HG03064 (cell line): ENCODE data around the gene SNX1.
"Not testable (repeated sequence)": the region's sequence is repeated elsewhere in the genome, so short reads cannot be mapped to it uniquely, and the experiment has no call there.

ENCODE experiments used
- ATAC-seq: cut with Tn5 transposase; IDR thresholded peaks from one replicate; pipeline ENCODE4 v1.9.1; 2021; ENCODE audit warnings: low read depth; ENCODE audit not compliant: unreplicated experiment

Gene SNX1

GRCh38 chr15:64095795-64096667 lies at the start of gene SNX1:
Gene SNX1 (plus strand): TSS chr15:64095982. CDS start chr15:64096014, 32 bp downstream.
- ATAC-seq = peak; percentile 34

DNA sequence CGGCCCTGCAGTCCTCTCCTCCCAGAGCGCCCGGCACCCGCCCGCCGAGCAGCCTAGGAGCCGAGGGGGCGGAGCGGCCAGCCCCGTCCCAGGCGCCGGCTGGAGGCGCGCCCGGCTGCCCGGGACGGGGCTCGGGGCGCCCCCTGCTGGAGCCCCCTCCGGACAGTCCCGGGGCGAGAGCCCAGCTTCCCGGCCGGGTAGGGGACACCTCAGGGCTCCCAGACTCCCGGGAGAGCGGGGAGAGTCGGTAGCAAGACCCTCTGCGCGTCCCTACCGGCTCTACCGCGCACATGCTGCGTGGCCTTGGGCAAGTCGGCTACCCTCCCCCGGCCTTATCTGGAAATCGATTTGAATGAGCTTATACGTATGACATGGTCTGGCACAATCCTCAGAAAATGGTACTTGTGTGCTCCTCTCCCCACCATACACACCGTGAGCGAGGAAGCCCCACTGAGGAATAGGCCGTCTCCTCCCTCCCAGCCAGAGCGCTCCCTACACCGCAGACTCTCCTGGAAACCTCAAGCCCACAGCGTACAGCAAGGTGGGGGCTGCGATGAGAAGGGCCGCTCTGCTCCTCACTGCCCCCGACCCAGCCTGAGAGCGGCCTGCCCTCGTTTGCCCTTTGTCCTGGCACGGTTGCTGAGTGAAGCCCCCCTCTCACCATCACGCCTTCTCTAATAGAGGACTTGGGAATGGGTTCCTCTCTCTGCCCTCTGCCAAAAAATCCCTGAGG lies 49.2 kb upstream of the SNX1 start, which contains the start of gene DAPK2:
TSS of gene DAPK2 (minus strand) at position 65 of the 733 bp plus-strand sequence. CDS start 6,224 bp downstream, outside the sequence.
- ATAC-seq = no peak

- no peak for ATAC-seq
Measured at GRCh38 chr15:64048781-64049460, 46.9 kb upstream of the SNX1 start.

GRCh38 chr15:64050281-64051092 lies 45.3 kb upstream of the SNX1 start:
- ATAC-seq = no peak

DNA sequence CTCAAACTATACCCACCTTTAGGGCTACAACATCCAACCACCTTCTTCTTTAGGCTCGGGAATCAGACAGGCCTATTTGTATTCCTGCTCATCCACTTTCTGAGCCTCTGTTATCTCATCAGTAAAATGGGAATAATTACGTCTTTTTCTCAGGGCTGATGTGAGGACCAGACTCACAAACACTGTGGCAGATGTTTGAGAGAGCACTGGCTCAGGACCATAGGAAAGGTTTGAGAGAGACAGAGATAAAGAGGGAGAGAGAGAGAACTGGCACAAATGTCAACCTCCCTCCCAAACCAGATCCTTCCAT lies 44.7 kb upstream of the SNX1 start:
- no peak for ATAC-seq

GRCh38 chr15:64051407-64052259 lies 44.1 kb upstream of the SNX1 start:
- no peak for ATAC-seq

GRCh38 chr15:64052925-64053491 lies 42.8 kb upstream of the SNX1 start:
- no peak for ATAC-seq

DNA sequence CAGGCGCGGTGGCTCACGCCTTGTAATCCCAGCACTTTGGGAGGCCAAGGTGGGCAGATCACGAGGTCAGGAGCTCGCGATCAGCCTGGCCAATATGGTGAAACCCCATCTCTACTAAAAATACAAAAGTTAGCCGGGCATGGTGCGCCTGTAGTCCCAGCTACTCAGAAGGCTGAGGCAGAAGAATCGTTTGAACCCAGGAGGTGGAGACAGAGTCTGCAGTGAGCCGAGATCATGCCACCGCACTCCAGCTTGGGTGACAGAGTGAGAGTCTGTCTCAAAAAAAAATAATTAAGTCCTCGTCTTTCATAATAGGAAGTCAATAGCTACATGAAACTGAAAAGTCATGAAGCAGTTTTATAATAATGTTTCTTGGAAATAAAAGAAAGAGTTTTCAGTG lies 42.1 kb upstream of the SNX1 start:
- not testable (repeated sequence) for ATAC-seq

- ATAC-seq = no peak
Measured at GRCh38 chr15:64058279-64058678, 37.5 kb upstream of the SNX1 start.

- not testable (repeated sequence) for ATAC-seq
Measured at GRCh38 chr15:64059104-64059503, 36.7 kb upstream of the SNX1 start.

GRCh38 chr15:64060716-64061115 lies 35.1 kb upstream of the SNX1 start:
- no peak for ATAC-seq

- ATAC-seq = no peak
Measured at GRCh38 chr15:64066451-64066850, 29.3 kb upstream of the SNX1 start.

GRCh38 chr15:64067564-64068030 lies 28.2 kb upstream of the SNX1 start:
- no peak for ATAC-seq

- no peak for ATAC-seq
Measured at GRCh38 chr15:64068133-64068532, 27.6 kb upstream of the SNX1 start.

- no peak for ATAC-seq
Measured at GRCh38 chr15:64070106-64070505, 25.7 kb upstream of the SNX1 start.

- no peak for ATAC-seq
Measured at GRCh38 chr15:64070965-64071851, 24.6 kb upstream of the SNX1 start.

DNA sequence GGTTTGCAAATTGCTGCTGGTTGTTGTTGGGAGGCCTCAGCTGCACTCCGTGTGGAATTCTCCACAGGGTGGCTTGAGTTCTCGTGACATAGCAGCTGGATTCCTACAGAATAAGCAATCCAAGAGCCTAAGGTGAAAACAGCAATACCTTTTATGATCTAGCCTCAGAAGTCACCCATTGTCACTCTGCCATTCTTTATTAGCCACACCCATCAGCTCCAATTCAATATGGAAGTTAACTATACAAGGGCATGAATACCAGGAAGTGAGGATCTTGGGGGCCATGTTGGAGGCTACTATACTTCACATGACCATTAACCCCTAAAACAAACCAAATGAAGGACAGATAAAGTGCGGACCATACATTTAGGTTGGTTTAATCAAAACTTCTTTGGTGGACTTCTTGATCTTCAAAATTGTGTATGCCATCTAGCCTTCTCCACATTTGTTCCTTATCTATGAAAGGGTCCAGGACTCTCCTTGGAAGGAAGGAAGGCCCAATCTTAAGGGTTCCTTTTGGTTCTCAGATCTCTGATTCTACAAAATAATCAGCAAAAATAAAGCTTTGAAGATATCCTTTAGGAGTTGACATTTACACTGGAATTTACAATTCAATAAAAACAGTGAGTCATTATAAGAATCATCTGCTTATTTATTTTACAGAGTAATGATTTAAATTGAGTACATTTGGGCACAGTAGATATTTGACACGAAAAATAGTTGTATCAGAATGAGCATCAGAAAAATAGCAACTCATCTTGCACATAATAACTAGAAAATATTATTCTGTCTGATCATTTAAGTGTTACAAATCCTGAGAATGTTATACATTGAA lies 23.6 kb upstream of the SNX1 start:
- no peak for ATAC-seq
